ENCODE results near the gene HBE1.
"Not testable (repeated sequence)": the region's sequence is repeated elsewhere in the genome, so short reads cannot be mapped to it uniquely, and the experiment has no call there.

HBE1 gene

GRCh38 chr11:5252919-5253265 is 16.9 kb downstream of the HBE1 start:
- no peak for DNase-seq (ENCODE audit: low read depth)

GRCh38 chr11:5252192-5252918 is 17.4 kb downstream of the HBE1 start:
- DNase-seq (ENCODE audit: low read depth): no peak

- DNase-seq (ENCODE audit: low read depth): no peak
These were observed 18.0 kb downstream of the HBE1 start for GRCh38 chr11:5251746-5252145.

- DNase-seq (ENCODE audit: low read depth): no peak
These were observed 19.1 kb downstream of the HBE1 start for GRCh38 chr11:5250543-5251204.

- not testable (repeated sequence) for DNase-seq (ENCODE audit: low read depth)
These were observed 19.8 kb downstream of the HBE1 start, which contains the start of gene HBG1 for GRCh38 chr11:5249807-5250396. TSS of gene HBG1 (minus strand) at chr11:5249857. CDS start at chr11:5249804, 53 bp downstream.

- not testable (repeated sequence) for DNase-seq (ENCODE audit: low read depth)
These were observed 21.2 kb downstream of the HBE1 start for GRCh38 chr11:5248498-5248897.

- DNase-seq (ENCODE audit: low read depth): no peak
These were observed 22.1 kb downstream of the HBE1 start for GRCh38 chr11:5247472-5248192.

- DNase-seq (ENCODE audit: low read depth): no peak
These were observed 22.8 kb downstream of the HBE1 start for GRCh38 chr11:5246772-5247471.

- no peak for DNase-seq (ENCODE audit: low read depth)
These were observed 24.6 kb downstream of the HBE1 start for GRCh38 chr11:5245155-5245554.

GRCh38 chr11:5243816-5244180 is 25.9 kb downstream of the HBE1 start:
- DNase-seq (ENCODE audit: low read depth): no peak

- no peak for DNase-seq (ENCODE audit: low read depth)
These were observed 26.6 kb downstream of the HBE1 start for GRCh38 chr11:5242933-5243815.

- no peak for DNase-seq (ENCODE audit: low read depth)
These were observed 27.5 kb downstream of the HBE1 start for GRCh38 chr11:5242208-5242607.

- DNase-seq (ENCODE audit: low read depth): no peak
These were observed 28.3 kb downstream of the HBE1 start for GRCh38 chr11:5241458-5241857.

- no peak for DNase-seq (ENCODE audit: low read depth)
These were observed 29.3 kb downstream of the HBE1 start for GRCh38 chr11:5240458-5240857.

- no peak for DNase-seq (ENCODE audit: low read depth)
These were observed 29.7 kb downstream of the HBE1 start for GRCh38 chr11:5240056-5240455.

- no peak for DNase-seq (ENCODE audit: low read depth)
These were observed 30.7 kb downstream of the HBE1 start for GRCh38 chr11:5239046-5239445.

- DNase-seq (ENCODE audit: low read depth): no peak
These were observed 31.3 kb downstream of the HBE1 start for GRCh38 chr11:5238486-5238885.

- DNase-seq (ENCODE audit: low read depth): no peak
These were observed 32.3 kb downstream of the HBE1 start for GRCh38 chr11:5237420-5237819.

GRCh38 chr11:5235364-5236095 is 34.2 kb downstream of the HBE1 start:
- no peak for DNase-seq (ENCODE audit: low read depth)

GRCh38 chr11:5234381-5234834 is 35.3 kb downstream of the HBE1 start, which contains the start of gene HBD:
TSS of gene HBD (minus strand) at chr11:5234483. CDS start at chr11:5234433, 50 bp downstream.
- DNase-seq (ENCODE audit: low read depth): no peak
